Stimulated activated CD8-positive, alpha-beta memory T cell treated with anti-CD3 and anti-CD28 coated beads, Interleukin-7, amount 100 ng/mL, for 48 hours (primary cell): ENCODE data around the gene TNNC1.

ENCODE experiments used
- DNase-seq, 2 donors: peaks; one replicate each; pipeline ENCODE4 v3.0.0-alpha.2; 2020; ENCODE audit warnings: low read depth in 1 of 2; ENCODE audit errors: extremely low read depth in 1 of 2

TNNC1 gene

DNA sequence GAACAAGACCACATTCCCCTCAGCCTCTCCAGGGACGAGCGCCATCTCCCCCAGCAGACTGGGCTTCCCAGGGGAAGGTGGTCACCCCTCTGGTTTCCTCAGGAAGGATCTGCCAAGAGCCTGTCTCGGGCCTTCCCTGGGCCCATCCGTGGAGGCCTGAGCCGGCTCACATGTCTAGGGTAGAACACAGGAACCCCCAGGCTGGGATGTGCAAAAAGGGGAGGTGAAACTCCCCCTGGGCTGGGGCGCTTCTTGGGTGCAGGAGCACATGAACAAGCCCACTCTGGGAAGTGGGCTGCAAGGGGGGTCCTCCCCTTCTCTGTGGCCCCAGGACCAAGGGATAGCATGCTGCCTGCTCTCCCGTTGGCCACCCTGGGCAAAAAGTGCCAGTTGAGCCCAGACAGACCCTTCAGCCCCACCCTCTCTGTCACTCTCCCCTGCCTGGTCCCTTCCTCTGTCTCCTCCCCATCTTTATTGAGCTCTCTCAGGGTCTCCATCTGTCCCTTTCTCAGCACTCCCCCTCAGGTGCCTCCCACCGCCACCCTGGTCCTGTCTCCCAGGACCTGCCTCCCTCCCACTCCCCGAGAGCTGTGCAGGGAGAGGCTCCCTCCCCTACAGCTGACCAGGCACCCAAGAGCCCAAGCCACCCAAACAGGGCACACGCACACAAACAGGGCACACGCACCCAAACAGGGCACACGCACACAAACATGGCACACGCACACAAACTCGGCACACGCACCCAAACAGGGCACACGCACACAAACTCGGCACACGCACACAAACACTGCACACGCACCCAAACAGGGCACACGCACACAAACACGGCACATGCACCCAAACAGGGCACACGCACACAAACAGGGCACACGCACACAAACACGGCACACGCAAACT lies 9.8 kb downstream of the TNNC1 start:
- no peak for DNase-seq

DNA sequence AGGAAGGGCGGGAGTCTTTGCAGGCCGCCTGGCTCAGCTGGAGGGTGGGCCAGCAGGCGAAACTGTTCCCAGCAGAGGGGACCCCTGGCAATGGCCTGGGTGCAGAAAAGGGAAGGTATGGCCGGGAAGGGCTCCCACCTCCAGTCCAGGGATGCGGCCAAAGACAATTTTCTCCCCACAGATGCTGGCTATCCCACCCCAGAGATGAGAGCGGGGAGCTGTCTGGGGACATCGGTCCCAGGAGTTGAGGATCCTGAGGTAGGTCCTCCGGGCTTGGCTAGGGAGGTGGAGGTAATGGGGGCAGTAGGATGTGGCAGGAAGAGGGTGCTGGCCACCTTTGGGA lies 10.6 kb downstream of the TNNC1 start:
- no peak for DNase-seq

DNA sequence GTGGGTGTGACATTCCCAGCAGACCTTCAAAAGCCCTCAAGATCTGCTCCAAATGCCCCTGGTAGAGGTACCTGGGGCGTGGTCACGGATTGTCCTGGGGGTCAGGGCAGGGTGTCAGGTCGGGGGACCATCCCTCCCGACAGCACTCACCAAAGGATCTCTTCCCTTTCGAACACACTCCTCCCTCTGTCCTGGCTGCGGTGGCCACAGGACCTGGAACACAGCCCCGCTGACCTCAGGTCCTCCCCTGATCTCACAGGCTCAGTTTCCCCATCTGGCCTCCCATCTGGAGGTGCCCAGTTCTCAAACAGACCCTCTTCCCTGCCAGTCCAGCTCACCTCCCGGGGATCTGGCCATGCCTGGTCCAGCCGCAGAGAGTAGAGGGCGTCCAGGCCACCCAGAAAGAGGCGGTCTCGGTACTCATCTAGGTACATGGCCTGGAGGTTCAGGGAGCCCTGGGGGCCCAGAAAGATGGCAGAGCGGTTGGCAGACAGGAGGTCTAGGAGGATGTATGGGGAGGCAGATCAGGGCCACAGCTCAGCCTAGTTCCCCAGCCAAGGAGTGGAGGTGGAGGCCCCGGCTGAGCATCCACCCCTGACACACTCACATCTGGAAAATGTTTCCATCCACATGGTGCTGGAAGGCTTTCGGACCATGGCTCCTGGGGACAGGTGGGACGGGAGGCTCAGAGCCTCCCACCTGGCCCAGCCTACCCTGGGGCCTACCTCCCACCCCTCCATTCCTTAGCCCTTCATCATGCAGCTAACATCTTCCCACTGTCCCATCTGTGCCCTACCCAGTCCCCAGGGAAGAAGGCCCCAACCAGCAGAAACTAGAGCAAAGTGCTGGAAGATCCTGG lies 11.2 kb downstream of the TNNC1 start:
- DNase-seq: no peak

GRCh38 chr3:52441772-52442332 lies 12.0 kb downstream of the TNNC1 start:
- DNase-seq: no peak

DNA sequence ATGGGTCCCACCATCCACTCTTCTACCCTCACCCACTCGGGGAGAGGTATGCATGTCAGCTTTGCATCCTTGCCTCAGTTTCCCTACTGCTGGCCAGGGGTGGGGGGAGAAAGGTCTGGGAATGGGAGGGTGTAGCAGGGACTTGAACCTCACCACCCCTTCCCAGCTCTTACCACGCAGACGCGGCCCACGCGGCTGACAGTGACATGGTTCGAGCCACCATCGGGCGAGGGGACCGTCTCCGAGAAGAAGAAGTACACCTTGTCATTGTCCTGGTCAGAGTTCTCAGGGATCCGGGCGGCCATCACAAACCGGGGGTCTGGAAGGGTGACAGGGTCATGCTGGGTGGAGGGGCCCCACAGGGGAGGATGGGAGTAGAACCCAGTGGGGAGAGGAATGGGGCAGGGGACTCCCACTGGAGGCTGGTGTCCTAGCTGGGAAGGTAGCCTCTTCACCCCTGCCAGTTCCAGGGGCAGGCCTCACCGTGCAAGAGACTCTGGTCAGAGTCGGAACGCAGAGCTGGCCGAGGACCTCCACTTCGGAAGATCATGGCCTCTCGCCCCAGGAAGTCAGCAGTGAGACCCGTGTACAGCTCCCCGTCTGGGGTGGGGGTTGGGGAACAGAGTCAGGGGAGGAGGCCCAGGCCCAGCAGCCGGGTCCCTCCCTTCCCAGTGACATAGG lies 12.6 kb downstream of the TNNC1 start:
- no peak for DNase-seq

GRCh38 chr3:52440671-52441070 lies 13.2 kb downstream of the TNNC1 start:
- no peak for DNase-seq

DNA sequence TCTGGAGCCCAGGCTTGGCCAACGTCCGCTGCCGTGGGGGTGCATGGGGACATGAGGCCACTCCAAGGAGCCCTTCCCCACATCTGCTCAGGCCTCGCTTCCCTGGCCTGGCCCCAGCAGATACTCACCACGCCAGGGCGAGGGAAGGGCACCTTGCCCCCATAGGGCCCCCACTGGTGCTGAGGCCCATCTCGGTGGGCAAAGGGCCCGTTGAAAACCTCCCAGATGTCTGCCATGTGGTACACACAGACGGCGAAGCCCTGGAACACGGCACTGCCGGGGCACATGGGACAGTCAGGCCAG lies 13.6 kb downstream of the TNNC1 start:
- DNase-seq: no peak

DNA sequence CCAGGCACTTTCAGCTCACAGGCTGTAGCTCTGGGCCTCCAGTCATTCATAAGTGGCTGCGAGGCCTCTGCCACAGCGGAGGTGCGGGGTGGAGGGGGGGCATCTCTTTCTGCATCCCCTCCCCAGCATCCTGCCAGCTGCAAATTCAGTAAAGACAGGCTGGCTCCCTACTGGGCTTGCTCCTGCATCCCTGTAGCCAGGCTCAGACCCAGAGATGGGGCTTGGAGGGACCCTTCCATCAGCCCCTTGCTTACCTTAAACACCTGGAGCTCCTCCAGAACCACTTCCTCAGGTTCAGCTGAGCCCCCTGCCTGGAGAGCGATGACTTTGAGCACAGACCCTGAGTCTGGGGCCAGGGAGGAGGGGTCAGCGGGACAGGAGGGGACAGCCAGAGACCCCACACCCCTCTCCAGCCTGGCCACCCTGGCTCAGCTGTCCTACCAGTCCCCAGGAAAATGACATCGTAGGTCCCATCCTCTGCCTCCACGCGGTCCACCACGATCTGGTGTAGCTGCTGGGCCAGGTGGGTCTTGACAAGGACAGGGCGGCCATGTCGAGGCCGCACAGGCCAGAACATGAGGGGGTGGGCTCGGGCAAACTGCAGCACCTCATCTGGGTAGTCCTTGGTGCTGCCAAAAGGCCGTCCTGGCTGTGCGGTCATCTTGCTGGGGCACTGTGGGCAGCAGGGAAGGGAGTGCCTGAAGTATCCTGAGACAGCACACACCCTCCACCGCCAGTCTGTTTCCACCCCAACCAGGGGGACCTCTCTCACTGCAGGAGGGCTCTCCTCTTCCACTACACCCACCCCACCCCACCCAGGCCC lies 14.2 kb downstream of the TNNC1 start:
- DNase-seq: no peak

DNA sequence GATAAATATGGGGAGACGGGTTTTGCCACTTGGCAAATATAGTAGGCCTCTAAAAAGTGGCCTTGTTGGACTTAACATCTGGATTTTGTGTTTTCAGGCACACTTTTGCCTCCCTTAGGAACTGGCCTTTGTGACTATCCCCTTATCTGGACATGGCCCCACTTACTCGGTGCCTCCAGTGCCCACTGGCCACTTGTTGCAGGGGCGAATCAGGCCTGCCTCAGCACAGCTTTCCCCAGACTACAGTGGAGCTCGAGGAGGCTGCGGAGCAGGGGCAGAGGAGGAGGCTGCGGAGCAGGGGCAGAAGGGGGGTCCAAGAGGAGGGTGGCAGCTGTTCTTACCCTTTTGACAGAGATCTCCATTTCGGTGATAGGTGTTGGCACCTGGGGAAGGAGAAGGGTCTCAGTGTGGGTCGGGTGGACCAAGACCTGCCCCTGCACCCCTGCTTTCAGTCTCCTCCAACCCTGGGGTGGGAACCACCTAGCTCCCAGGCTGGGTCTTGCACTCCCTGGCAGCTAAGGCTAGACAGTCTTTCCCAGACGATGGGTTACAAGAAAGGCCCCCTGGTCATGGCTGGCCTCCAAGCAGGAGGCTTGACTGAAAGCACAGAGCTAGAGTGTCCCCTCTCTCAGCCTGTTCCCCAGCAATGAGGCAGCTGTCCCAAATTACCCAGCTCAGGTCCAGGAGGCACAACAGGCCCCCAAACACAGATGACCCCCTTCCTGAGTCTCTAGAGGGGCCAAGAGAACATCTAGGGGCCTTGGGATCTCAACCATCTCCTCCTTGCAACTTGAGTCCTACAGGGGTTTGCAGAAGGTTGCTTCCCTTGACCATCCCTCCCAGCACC lies 15.0 kb downstream of the TNNC1 start:
- DNase-seq: no peak

DNA sequence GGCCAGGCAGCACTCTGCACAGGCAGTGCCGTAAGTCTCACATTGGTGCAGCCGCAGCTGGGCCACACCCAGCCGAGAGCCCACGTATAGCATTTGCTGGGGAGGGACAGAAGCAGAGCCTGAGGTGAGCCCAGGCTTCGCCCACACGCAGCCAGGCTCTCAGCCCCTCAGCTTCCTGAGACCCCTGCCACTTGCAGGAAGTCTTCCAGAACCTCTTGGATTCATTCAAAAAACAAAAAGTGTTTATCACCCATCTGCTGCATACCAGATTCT lies 15.8 kb downstream of the TNNC1 start:
- DNase-seq: no peak

- DNase-seq: no peak
Measured at GRCh38 chr3:52437326-52438103, 16.3 kb downstream of the TNNC1 start.

- DNase-seq: no peak
Measured at GRCh38 chr3:52436500-52437149, 17.2 kb downstream of the TNNC1 start.

GRCh38 chr3:52435246-52436101 lies 18.4 kb downstream of the TNNC1 start:
- no peak for DNase-seq

DNA sequence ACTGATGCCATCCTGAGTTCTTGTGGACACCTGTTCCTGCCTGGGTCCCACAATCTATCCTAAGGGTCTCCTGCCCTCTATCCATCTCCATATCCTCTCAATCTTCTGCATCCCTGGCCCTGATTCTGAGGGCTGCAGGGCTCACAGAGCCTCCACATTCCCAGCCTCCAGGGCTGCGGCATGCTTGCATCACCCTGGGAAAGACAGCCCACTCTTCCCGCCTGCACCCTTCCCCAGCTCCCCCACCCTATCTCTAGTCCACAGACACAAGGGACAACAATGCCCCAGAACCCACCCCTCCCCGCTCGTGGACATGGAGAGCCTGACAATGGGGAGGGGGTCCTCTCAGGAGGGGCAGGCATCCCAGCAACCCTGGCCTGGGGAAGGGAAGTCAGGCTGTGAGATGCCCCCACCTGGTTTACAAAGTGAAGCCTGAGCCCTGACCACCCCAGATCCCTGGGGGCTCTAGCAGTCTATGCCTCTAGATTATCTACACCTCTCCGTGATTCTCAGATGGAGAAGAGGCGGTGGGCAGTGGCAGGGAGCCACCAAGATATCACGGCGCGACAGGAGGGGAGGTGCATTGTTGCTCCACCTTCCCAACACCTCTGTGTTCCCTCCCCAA lies 19.2 kb downstream of the TNNC1 start:
- no peak for DNase-seq

DNA sequence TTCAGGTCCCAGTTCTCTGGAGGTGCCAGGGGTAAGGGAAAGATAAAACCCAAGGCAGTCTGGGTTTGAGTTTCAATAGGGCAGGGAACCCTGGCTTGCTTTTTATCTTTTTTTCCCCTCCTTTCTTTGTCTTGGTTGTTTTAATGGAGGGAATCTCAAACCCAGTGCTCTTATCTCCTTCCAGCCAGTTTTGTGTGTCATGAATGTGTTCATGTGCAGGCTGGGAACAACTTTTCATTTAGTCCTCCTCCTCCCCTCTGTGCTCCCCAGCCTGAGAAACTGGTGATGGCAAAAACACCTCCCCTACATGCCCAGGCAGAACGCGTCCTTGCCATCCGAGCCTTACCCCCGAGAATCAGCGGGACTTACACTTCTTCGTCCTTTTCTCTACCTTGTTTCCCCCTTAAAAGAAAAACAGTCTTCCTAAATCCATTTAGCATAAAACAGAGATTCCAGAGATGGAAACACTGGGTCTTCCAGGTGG lies 19.8 kb downstream of the TNNC1 start:
- DNase-seq: no peak

DNA sequence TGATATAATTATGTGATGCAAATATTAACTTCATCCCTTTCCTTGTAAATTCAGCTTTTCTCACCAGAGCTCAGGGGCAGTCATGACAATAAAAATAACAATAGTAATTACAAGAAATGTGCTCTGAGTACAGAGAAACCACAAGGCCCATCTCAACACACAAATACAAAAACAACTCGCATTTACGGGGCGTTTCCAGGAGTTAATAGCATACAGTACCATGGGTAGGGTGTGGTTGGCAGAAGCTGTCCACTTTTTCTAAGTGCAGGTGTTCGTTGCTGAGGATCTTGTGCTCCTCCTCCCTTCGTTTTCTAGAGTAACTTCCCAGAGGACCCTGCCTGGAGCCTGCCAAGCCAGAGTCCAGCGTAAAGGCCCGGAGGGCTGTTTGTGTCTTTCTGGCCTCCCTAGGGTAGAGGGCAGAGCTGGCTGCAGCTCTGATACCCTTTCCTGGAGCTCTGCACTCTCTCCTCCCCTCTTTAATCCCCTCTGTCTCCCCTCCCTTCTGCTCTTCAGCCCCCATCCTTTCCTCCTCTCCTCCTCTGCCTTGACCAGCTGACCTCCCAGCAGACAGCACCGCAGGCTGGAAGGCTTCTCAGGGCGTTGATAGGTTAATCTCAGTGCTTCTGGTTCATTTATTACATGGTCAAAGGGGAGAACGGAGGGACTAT lies 20.4 kb downstream of the TNNC1 start:
- DNase-seq: no peak
